Liver (tissue), 9 donors: Measurements from ENCODE around the gene GPRIN3. TPM values are rescaled to one million over a fixed set of nuclear protein-coding genes. Genes with fewer than 3 reads are reported as not detected.
"Not testable (repeated sequence)": the region's sequence is repeated elsewhere in the genome, so short reads cannot be mapped to it uniquely, and the experiment has no call there.

Source experiments
- DNase-seq: peaks from one replicate; pipeline ENCODE4 v3.0.0-alpha.2; 2017; ENCODE audit warnings: low spot score
- H3K27ac ChIP-seq, 2 donors: one replicate each; pipeline ENCODE4 v1.7.0; 2013; ENCODE audit warnings: inconsistent platforms in 2 of 2, low read length in 2 of 2, control low read depth in 1 of 2, low read depth in 1 of 2, mild to moderate bottlenecking in 1 of 2
- H3K27me3 ChIP-seq, 4 donors: one replicate each; pipeline versions ENCODE4 v1.6.1 to v1.7.0; 2013; ENCODE audit warnings: low read length in 3 of 4, inconsistent platforms in 1 of 4, mild to moderate bottlenecking in 1 of 4, moderate library complexity in 1 of 4; ENCODE audit not compliant: control insufficient read depth in 4 of 4, insufficient read depth in 4 of 4
- H3K36me3 ChIP-seq, 4 donors: one replicate each; pipeline versions ENCODE4 v1.6.1 to v1.7.0; 2013; ENCODE audit warnings: low read length in 3 of 4, mild to moderate bottlenecking in 3 of 4, low read depth in 1 of 4, moderate library complexity in 1 of 4; ENCODE audit not compliant: control insufficient read depth in 4 of 4, insufficient read depth in 3 of 4
- H3K4me1 ChIP-seq, 4 donors: one replicate each; pipeline versions ENCODE4 v1.6.1 to v1.7.0; 2013; ENCODE audit warnings: low read length in 3 of 4, mild to moderate bottlenecking in 3 of 4, moderate library complexity in 1 of 4; ENCODE audit not compliant: control insufficient read depth in 4 of 4, insufficient read depth in 4 of 4
- H3K4me3 ChIP-seq, 3 donors: one replicate each; pipeline versions ENCODE4 v1.6.1 to v1.7.0; 2013; ENCODE audit warnings: low read length in 3 of 3, control low read depth in 1 of 3, low read depth in 1 of 3, mild to moderate bottlenecking in 1 of 3
- H3K9ac ChIP-seq, 2 donors: one replicate each; pipeline ENCODE4 v1.7.0; 2013; ENCODE audit warnings: low read length in 2 of 2, mild to moderate bottlenecking in 2 of 2, moderate library complexity in 2 of 2, control low read depth in 1 of 2, low read depth in 1 of 2
- H3K9me3 ChIP-seq, 4 donors: one replicate each; pipeline versions ENCODE4 v1.6.1 to v1.7.0; 2013; ENCODE audit warnings: low read length in 3 of 4; ENCODE audit not compliant: control insufficient read depth in 4 of 4
- EGR1 ChIP-seq, 2 donors: IDR thresholded peaks; 2 replicates each; pipeline ENCODE4 v1.6.1; 2016 to 2018; ENCODE audit warnings: antibody characterized with exemption in 2 of 2, low read depth in 2 of 2
- FOXA1 ChIP-seq: IDR thresholded peaks from 2 replicates; pipeline ENCODE4 v1.6.1; 2016; ENCODE audit warnings: antibody characterized with exemption
- FOXA2 ChIP-seq: IDR thresholded peaks from 2 replicates; pipeline ENCODE4 v1.6.1; 2016; ENCODE audit warnings: antibody characterized with exemption
- GABPA ChIP-seq, 2 donors: IDR thresholded peaks in 1 of 2; conservative IDR thresholded peaks in 1 of 2; 2 replicates each; pipeline ENCODE4 v1.6.1; 2016; ENCODE audit warnings: antibody characterized with exemption in 2 of 2, mild to moderate bottlenecking in 1 of 2, moderate library complexity in 1 of 2
- HNF4A ChIP-seq, 2 donors: conservative IDR thresholded peaks; 2 replicates each; pipeline ENCODE4 v1.6.1; 2016; ENCODE audit warnings: antibody characterized with exemption in 2 of 2, mild to moderate bottlenecking in 2 of 2
- HNF4G ChIP-seq: IDR thresholded peaks from 2 replicates; pipeline ENCODE4 v1.6.1; 2016; ENCODE audit warnings: antibody characterized with exemption
- JUND ChIP-seq, 2 donors: IDR thresholded peaks; 2 replicates each; pipeline ENCODE4 v1.6.1; 2016; ENCODE audit warnings: antibody characterized with exemption in 2 of 2
- NR2F2 ChIP-seq: IDR thresholded peaks from 2 replicates; pipeline ENCODE4 v1.6.1; 2016; ENCODE audit warnings: antibody characterized with exemption
- RAD21 ChIP-seq, 2 donors: IDR thresholded peaks; 2 replicates each; pipeline ENCODE4 v1.6.1; 2016; ENCODE audit warnings: antibody characterized with exemption in 2 of 2, mild to moderate bottlenecking in 2 of 2
- RXRA ChIP-seq, 2 donors: IDR thresholded peaks; 2 replicates each; pipeline ENCODE4 v1.6.1; 2017 to 2018; ENCODE audit warnings: antibody characterized with exemption in 2 of 2, mild to moderate bottlenecking in 1 of 2
- SP1 ChIP-seq: IDR thresholded peaks from 2 replicates; pipeline ENCODE4 v1.6.1; 2018; ENCODE audit warnings: antibody characterized with exemption, mild to moderate bottlenecking
- YY1 ChIP-seq: IDR thresholded peaks from 2 replicates; pipeline ENCODE4 v1.6.1; 2016; ENCODE audit warnings: antibody characterized with exemption, mild to moderate bottlenecking
- WGBS: extraction: QIAGEN DNeasy Blood & Tissue Kit; methylation state at CpG from one replicate; pipeline ENCODE4 v1.1.7; 2013; 5-methylcytosine and 5-hydroxymethylcytosine counted together
- polyA plus RNA-seq, 2 donors: library from polyadenylated mRNA; stranded (reverse) in 1 of 2; unstranded in 1 of 2; fragments of 200-250 nt in 1 of 2; fragments of >200 nt in 1 of 2; fragmentation: Nextera tagmentation in 1 of 2; extraction: Ambion mirVana in 1 of 2; gene quantifications; one replicate each; pipeline versions ENCODE4 v1.2.1 to v1.2.3, GENCODE V29; 2013 to 2015
- total RNA-seq, 2 donors: library from RNA; depleted of rRNA; stranded (reverse); fragments of >200 nt; gene quantifications; one replicate each; pipeline ENCODE4 v1.2.3, GENCODE V29; 2014
- TF ChIP-seq, protein P1 (sequence below): IDR thresholded peaks from 2 replicates; pipeline ENCODE4 v1.6.1; 2016; ENCODE audit warnings: antibody characterized with exemption
- TF ChIP-seq, protein P2 (sequence below): IDR thresholded peaks from 2 replicates; pipeline ENCODE4 v1.6.1; 2016; ENCODE audit warnings: antibody characterized with exemption
- TF ChIP-seq, protein P3 (sequence below): IDR thresholded peaks from 2 replicates; pipeline ENCODE4 v1.6.1; 2016; ENCODE audit warnings: antibody characterized with exemption
- TF ChIP-seq, protein P4 (sequence below): IDR thresholded peaks from 2 replicates; pipeline ENCODE4 v1.6.1; 2016; ENCODE audit warnings: antibody characterized with exemption, mild to moderate bottlenecking
- TF ChIP-seq, protein P5 (sequence below): fragments of 150-350 bp; IDR thresholded peaks from 2 replicates; pipeline ENCODE4 v1.5.1; 2017; ENCODE audit warnings: improper control_type of control experiment, low read depth, low read length; ENCODE audit not compliant: missing input control
- donor health status: healthy.
- donor health status: healthy.
- donor health status: healthy.
- donor health status: healthy.
- donor health status: healthy.

Gene GPRIN3
- total and polyA plus RNA-seq, 4 donors, result 0.25 to 1.5 (median 0.95) TPM

DNA sequence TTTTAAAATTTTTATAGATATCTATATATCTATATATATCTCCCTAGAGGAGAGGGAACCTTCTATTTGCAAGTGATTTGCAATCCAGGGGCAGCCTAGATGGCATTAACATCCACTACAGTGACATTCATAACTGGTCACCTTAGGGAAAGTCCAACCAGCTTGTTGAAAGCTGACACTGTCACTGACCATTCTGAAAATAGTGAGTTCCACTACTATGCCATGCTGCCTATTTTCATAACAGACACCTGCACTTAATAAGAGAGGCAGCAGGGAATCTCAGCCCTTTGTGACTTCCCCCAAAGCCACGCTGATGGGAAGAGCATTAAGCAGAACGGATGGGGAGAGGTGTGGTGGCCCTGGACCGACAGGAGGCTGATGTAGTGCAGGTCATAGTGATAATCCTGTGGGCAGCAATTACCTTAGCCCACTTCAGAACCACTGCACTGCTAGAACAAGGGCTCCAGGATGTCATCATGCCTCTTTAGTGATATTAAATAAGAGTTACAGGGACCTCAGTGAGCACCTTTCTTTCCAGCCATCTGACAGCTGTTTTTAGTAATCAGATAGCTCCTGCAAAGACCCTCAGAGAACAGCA lies 51.3 kb downstream of the GPRIN3 start:
- H3K4me3 ChIP-seq, result no peak overlapping the region
- no peak overlapping the region for H3K27ac ChIP-seq
- H3K9me3 ChIP-seq, result no peaks in the 10 kb centered on the region
- no peak for DNase-seq
- H3K36me3 ChIP-seq, result no peaks in the 10 kb centered on the region
- no peaks in the 10 kb centered on the region for H3K27me3 ChIP-seq
- no peak overlapping the region for H3K9ac ChIP-seq
- no peak for TF ChIP-seq HNF4G
- no peak for TF ChIP-seq RAD21 (IDR thresholded peaks at IDR 0.05)
- TF ChIP-seq, protein P1, sequence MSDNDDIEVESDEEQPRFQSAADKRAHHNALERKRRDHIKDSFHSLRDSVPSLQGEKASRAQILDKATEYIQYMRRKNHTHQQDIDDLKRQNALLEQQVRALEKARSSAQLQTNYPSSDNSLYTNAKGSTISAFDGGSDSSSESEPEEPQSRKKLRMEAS, result no peak
- no peak for TF ChIP-seq YY1
- TF ChIP-seq NR2F2, result no peak
- TF ChIP-seq, protein P2, sequence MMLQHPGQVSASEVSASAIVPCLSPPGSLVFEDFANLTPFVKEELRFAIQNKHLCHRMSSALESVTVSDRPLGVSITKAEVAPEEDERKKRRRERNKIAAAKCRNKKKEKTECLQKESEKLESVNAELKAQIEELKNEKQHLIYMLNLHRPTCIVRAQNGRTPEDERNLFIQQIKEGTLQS, result no peak
- no peak for TF ChIP-seq JUND (IDR thresholded peaks at IDR 0.05)
- TF ChIP-seq, protein P3, sequence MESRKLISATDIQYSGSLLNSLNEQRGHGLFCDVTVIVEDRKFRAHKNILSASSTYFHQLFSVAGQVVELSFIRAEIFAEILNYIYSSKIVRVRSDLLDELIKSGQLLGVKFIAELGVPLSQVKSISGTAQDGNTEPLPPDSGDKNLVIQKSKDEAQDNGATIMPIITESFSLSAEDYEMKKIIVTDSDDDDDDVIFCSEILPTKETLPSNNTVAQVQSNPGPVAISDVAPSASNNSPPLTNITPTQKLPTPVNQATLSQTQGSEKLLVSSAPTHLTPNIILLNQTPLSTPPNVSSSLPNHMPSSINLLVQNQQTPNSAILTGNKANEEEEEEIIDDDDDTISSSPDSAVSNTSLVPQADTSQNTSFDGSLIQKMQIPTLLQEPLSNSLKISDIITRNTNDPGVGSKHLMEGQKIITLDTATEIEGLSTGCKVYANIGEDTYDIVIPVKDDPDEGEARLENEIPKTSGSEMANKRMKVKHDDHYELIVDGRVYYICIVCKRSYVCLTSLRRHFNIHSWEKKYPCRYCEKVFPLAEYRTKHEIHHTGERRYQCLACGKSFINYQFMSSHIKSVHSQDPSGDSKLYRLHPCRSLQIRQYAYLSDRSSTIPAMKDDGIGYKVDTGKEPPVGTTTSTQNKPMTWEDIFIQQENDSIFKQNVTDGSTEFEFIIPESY, result no peak
- TF ChIP-seq GABPA (IDR thresholded peaks at IDR 0.05 in 1 of 2, conservative IDR thresholded peaks at IDR 0.05 in 1 of 2), result no peak
- no peak for TF ChIP-seq FOXA1
- TF ChIP-seq FOXA2, result no peak
- TF ChIP-seq EGR1 (IDR thresholded peaks at IDR 0.05; ENCODE audit: low read depth in 2 of 2), result no peak
- no peak for TF ChIP-seq RXRA (IDR thresholded peaks at IDR 0.05)
- TF ChIP-seq, protein P4, sequence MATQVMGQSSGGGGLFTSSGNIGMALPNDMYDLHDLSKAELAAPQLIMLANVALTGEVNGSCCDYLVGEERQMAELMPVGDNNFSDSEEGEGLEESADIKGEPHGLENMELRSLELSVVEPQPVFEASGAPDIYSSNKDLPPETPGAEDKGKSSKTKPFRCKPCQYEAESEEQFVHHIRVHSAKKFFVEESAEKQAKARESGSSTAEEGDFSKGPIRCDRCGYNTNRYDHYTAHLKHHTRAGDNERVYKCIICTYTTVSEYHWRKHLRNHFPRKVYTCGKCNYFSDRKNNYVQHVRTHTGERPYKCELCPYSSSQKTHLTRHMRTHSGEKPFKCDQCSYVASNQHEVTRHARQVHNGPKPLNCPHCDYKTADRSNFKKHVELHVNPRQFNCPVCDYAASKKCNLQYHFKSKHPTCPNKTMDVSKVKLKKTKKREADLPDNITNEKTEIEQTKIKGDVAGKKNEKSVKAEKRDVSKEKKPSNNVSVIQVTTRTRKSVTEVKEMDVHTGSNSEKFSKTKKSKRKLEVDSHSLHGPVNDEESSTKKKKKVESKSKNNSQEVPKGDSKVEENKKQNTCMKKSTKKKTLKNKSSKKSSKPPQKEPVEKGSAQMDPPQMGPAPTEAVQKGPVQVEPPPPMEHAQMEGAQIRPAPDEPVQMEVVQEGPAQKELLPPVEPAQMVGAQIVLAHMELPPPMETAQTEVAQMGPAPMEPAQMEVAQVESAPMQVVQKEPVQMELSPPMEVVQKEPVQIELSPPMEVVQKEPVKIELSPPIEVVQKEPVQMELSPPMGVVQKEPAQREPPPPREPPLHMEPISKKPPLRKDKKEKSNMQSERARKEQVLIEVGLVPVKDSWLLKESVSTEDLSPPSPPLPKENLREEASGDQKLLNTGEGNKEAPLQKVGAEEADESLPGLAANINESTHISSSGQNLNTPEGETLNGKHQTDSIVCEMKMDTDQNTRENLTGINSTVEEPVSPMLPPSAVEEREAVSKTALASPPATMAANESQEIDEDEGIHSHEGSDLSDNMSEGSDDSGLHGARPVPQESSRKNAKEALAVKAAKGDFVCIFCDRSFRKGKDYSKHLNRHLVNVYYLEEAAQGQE, result no peak
- TF ChIP-seq, protein P5, sequence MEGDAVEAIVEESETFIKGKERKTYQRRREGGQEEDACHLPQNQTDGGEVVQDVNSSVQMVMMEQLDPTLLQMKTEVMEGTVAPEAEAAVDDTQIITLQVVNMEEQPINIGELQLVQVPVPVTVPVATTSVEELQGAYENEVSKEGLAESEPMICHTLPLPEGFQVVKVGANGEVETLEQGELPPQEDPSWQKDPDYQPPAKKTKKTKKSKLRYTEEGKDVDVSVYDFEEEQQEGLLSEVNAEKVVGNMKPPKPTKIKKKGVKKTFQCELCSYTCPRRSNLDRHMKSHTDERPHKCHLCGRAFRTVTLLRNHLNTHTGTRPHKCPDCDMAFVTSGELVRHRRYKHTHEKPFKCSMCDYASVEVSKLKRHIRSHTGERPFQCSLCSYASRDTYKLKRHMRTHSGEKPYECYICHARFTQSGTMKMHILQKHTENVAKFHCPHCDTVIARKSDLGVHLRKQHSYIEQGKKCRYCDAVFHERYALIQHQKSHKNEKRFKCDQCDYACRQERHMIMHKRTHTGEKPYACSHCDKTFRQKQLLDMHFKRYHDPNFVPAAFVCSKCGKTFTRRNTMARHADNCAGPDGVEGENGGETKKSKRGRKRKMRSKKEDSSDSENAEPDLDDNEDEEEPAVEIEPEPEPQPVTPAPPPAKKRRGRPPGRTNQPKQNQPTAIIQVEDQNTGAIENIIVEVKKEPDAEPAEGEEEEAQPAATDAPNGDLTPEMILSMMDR, result no peak
- no peak for TF ChIP-seq SP1
- 79% methylated on average over 3 of the region's 3 CpGs for WGBS
- no peaks in the 10 kb centered on the region for H3K4me1 ChIP-seq

DNA sequence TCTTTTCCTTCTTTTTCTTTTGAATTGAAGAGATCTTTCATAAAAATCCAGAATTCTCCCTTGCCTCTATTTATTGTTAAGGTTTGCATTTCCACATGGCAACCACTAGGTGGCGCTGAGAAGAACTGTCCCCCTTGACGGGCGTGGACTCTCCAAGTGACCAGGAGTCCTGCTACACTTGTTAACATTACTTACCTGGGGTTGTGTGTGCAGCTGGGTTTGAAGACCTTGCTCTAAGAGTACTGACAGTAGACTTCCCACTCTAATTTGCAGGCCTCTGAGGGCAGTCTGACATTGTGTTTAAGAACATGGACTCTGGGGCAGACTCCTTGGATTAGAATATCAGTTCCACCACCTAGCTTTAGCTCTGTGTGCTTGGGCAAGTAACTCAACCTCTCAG lies 52.8 kb downstream of the GPRIN3 start:
- Histone ChIP-seq H3K9me3 (no peaks in the 10 kb centered on the region), H3K4me3 (no peak overlapping the region), H3K36me3 (no peaks in the 10 kb centered on the region), H3K27me3 (no peaks in the 10 kb centered on the region), H3K27ac (no peak overlapping the region), H3K9ac (no peak overlapping the region), H3K4me1 (no peaks in the 10 kb centered on the region)
- WGBS, result 7% methylated on average over 3 of the region's 3 CpGs
- no peak for DNase-seq
- TF ChIP-seq HNF4A (conservative IDR thresholded peaks at IDR 0.05) (peak in 1 of 2 donors; percentile 28), RXRA (IDR thresholded peaks at IDR 0.05) (no peak), RAD21 (IDR thresholded peaks at IDR 0.05) (peak; percentile 87 to 94), FOXA1 (no peak)
- TF ChIP-seq, protein P5, result peak; percentile 79

DNA sequence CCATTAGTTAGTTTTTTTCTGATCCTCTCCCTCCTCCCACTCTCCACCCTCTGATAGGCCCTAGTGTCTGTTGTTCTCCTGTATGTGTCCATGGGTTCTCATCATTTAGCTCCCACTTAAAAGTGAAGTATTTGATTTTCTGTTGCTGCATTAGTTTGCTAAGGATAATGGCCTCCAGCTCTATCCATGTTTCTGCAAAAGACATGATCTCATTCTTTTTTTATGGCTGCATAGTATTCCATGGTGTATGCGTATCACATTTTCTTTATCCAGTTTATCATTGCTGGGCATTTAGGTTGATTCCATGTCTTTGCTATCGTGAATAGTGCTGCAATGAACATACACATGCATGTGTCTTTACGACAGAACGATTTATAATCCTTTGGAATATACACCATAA lies 53.3 kb downstream of the GPRIN3 start:
- not testable (repeated sequence) for H3K4me3 ChIP-seq, H3K9me3 ChIP-seq, H3K36me3 ChIP-seq, H3K9ac ChIP-seq, H3K27me3 ChIP-seq, H3K27ac ChIP-seq, DNase-seq, H3K4me1 ChIP-seq
- WGBS, result 79% methylated on average over 4 of the region's 4 CpGs
